HG03342 (cell line): ENCODE measurements around the gene MUSK.
A peak's percentile ranks its signal among the peaks of the same experiment; 100 is the strongest.

ENCODE experiments used
- ATAC-seq: cut with Tn5 transposase; IDR thresholded peaks from one replicate; pipeline ENCODE4 v1.9.1; 2021; ENCODE audit warnings: mild to moderate bottlenecking, moderate library complexity; ENCODE audit not compliant: unreplicated experiment

The MUSK gene

DNA sequence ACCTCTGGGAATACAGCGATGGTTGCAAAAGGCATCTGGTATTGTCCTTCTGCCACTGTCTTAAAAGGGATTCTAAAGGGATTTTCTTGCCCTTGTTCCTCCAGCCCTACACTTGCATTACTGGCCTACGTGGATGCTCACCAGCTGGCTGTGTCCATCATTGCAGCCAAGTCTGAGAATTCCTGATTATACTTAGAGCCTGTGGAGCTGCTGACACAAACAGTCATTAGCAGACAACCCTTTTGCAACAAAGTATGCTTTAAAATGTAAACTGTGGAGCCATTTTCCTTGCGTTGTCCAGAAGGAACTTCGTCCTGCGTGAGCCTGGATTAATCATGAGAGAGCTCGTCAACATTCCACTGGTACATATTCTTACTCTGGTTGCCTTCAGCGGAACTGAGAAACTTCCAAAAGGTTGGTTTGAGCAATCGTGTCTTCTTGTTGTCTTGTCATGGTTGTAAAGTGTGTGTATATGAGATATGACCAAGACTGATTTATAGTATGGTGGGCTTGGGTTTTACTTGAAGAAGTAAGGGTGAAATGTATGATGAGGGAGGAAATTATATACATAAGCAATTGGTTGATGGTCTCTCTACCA lies at the start of gene MUSK:
MUSK (plus strand) TSS at position 222 of the 598 bp plus-strand sequence; CDS start at position 336, 114 bp downstream.
- ATAC-seq: no peak

DNA sequence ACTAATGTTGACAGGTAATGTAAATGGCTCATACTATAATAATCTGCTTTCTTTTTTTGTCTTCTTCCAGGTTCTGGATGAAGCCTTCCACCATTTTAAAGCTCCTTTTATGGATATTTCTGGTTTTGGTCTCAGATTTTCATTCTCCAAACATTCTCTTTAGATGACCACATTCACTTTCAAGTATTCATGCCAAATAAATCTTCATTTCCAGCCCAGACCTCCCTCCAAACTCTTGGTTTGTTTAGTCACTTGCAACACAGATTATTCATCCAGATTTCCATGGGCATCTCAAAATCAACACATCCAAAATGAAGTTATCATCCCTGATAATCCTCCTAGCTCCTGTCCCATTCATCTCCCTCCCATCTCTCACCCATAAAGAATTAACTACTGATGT lies 48.8 kb upstream of the MUSK start:
- ATAC-seq: no peak

DNA sequence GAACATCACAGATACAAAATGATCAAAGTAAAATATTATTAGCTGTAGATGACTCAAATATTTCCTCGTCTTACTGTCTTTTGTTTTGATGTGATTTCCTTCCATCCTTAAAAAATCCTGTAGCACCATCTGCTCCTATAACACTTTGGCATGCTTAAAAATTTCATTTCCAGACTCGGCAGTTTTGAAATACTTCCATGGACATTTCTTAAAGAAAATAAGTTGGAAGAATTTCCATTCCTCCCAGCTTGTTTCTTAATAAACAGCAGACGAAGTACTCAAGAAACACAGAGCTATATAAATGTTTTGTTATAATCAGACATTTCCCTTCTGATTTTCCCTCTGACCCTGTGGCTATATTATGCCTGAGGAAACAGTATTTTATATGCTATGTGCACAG lies 47.9 kb upstream of the MUSK start:
- ATAC-seq: no peak

DNA sequence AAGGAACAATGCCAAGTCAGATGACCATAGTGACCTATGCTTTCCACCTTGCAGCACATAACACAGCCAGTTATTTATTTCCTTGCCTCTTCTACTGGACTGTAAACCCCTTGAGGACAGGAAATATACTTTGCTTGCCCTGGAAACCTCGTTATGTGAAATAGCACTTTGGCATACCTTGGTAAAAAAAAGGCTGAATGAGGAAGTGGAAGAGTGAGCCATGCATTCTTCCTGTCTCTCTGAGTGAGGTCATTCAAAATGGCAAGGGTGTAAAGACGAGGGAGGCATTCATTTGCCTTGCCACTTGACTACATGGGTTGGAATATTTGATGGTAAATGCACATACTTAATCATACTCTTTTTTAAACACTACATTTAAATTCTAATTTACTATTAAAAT lies 46.2 kb upstream of the MUSK start:
- ATAC-seq: no peak

DNA sequence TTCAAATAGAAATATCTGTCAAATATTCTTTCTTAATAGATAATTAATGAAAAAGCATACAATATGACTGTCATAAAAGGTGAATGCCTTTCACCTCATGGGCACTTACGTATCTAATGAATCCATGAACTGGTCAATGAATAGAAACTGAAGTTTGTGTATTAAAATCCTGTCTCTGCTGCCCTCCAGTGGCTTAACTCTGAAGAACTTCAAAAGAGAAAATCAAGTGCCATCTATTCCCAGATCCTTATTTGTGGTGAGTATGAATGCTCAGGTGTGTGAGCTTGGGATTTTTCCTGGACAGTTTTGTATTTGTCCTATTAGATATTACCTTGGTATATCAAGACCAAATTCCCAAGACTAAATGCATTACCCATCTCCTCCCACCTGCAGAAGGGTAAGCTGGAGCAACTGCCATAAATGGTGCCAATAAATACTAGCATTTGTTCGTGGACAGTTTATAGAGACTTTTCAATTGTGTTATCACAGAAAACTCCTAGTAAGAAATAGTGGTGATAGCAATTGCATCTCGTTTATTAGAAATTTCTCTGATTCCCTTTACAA lies 45.0 kb upstream of the MUSK start:
- peak; percentile 36 for ATAC-seq

DNA sequence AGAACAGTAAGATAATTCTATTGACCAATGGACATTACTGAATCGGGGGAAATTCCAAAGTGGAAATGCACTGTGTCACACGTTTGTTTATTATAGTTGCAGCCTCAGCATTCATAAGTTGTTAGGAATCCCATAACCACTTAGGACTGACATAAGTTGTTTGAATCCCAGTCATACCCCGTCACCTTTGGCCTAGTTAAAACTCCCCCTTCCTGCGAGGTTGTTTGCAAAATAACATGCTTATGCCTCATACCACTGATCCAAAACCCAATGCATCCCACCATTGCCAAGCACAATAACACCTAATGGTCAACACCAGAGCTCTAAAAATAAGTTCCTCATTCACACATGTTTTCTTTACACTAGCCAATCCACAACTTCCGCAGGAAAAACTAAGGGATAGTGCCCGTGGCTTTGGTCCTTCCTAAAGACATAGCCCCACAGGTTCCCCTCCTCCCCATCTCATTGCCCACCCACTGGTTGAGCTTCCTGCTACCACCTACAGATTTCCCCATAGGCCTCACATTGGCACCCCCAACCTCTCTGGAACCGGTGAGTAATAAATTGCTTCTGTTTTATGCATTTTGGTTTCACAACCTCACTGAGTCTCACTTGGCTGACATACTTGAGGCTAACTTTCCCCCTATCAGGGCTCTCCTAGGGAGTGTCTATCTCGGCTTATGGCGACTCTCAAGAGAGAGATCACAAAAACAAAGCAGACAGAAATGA lies 42.3 kb upstream of the MUSK start:
- ATAC-seq: peak; percentile 98

DNA sequence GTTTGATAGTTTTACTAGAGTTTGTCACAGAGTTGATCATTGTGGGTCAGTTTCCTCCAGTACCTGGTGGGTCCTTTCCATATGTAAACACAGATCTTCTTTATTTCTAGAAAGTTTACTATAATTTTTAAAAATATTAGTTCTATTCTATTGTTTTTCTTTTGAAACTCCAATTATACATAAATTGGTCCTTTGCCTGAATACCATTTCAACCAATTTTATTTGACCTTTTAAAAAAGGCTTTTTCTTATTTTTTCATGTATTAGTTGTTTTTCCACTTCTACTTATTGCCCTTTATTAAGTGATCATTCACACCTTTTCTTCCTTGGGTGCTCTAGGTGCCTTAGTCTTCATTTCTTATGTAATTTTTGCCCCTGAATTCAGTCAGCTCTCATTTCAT lies 33.0 kb upstream of the MUSK start:
- ATAC-seq: no peak

DNA sequence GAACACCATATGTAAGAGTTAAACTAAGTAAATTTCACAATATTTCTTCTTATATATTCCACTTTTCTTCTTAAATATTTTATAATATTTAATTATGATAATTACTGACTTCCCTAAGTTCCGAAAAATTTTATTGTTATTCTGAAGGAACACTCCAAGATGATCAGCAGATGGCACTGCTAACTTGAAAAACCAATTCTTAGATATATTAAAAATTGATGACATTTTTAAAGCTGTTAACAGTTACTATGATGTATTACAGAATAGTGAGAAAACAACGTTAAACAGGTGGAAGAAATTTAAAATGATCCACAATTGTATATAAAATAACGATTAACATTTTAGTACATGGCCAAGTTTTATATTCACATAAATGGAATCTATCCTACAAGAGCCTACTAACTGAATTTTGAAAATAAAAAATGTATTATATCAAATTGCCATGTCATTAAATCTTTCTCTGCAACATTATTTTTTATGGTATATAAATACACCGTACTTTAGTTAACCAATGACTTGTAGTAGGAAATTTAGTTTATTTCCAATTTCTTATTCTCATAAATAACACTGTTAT lies 30.1 kb upstream of the MUSK start:
- ATAC-seq: no peak

DNA sequence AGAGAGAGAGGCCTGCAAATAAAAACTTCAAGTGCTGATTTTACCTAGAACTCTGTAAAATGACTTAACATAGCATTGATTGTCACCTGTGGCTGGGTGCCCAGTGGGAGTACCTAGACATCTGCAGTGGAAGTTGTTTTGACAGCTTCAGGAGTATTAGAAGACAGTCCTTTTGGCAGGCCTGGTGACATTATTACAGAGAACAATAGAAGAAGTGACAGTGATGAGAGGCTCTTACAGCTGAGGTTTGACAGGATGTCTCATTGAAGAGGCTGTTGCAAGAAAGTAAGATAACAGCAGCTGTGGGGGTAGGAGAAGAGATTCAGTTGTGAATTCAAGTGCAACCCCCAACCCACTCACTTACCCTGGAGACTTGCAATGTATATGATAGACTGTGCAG lies 27.9 kb upstream of the MUSK start:
- ATAC-seq: no peak

DNA sequence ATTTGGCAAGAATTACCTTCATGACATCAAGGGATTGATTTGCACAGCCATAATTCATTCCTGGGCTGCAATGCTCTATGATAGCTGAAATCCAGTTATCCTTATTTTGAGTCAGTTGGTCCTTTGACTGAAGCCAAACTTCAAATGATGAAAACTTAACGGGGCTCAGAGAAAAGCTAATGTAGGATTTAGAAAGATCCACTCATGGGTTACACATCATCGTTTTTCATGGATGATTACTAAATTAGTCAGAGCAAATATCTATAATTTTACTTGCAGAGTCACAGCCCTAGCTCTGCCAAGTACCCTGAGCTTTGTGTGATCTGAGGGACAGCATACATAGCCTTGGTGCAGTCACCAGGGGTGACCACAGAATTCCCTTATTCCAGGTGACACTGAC lies 27.3 kb upstream of the MUSK start:
- ATAC-seq: no peak

DNA sequence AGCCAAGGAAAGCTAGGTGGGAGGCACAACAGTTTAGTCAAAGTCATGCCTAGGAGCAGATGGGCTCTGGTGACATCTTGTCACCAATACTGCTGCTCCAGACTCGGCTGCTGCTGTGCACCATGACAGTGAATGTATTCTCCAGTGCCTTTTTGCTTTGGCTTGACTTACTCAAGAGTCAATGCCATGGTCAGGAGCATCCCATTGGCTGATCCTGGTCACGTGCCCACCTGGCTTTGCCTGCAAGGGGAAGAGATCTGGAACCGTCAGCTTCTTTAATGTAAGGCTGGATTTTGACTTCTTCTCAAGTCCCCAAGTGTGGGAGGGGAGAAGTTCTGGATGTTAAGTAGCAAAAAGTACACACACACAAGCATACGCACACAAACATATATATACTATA lies 19.9 kb upstream of the MUSK start:
- ATAC-seq: no peak

DNA sequence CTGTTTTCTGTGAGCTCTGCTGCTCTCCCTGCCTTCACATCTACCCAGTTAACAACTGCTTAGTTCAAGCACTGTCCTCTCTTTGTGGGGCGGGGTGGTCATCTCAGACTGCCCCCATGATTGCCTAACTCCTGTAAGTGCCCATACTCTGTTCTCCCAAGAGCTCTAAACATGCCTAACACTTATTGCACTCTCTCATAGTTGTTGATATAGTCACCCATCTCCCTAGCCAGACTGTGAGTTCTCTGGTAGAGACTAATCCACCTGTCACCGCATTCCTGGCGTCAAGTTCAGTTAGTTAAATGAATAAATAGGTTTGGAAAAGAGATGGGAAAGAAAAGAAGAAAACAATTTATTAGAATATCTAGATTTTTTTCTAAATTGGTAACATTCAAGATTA lies 18.3 kb upstream of the MUSK start:
- ATAC-seq: no peak

DNA sequence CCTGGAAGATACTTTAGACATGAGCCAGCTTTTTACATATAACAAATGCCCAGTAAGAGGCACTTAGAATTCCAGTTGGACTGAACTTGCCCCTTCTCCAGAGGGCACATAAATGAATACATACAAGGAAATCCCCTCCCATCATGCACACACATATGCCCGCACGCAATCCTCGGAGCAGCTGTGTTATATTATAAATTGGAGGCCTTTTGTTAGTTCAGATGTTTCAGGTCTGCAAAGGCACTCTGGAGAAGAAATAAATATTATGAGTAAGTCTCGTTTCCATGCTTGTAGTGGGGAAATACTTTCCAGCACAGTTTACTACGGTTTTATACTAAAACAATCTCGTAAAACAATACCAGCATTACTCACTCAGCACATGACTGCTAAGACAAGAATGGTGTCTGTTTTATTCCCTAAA lies 17.6 kb upstream of the MUSK start:
- ATAC-seq: no peak

DNA sequence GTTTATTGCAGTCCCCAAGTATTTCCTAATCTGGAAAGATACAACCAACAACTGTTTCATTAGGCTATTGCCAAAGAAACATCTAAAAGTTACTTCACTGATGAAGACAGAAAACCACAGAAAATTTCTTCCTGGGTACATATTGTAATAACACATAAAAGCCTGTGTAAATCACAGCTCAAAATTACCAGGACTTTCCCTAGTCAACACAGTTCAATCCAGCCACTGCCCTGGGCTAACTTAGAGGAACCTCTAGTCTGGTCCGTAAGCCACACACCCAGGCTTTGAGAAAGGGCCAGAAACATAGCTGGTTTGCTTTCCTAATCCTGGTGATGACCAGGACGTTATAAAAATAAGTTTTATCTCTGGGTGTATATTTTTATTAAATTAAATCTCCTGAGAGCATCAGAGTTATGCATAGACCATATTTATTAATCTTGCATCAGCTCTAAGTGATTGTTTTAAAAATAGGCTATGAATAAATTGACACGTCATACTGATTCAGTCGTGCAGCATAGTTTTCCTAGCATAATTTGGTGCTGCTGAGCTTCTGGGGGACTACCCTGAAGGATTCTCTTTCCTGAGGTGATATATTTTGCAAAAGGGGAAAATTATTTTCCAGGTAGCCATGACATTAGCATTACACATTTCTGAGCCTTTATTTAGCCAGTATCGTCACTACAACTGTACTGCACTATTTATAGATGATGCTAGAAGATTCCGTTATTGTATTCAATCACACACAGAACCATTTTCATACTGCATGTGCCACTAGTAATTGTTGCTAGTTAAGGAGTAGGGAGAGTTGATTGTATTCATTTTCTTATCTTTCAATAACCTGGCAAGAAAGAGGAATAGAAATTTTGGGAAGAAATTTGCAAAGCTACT lies 12.6 kb upstream of the MUSK start:
- ATAC-seq: no peak

DNA sequence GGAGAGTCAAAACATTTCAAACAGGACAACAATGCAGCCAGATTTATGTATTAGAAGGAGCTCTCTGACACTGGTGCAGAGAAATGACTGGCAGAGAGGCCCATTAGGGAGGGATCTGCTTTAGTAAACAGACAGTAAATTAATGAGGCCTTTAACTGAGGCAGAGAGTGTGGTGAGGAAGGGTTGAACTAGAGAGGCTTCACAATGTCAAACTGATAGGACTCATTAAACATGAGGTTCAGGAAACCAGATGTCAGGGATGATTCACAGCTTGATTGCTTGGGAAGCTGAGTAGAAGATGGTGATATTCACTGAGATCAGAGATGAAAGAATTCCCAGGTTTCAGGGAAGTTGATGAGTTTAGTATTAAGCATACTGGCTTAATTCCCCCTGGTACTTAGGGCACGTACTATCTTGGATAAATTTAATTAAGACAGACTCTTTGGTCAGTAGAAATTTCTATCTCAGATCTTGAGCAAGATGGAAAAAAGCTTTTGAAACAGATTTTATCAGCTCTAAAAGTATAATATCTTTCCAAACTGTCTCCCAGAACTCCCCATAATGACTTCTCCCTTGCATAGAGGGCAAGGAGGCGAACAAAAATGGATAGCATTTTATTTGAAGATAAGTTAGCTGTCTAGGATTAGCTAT lies 8.6 kb upstream of the MUSK start:
- no peak for ATAC-seq

DNA sequence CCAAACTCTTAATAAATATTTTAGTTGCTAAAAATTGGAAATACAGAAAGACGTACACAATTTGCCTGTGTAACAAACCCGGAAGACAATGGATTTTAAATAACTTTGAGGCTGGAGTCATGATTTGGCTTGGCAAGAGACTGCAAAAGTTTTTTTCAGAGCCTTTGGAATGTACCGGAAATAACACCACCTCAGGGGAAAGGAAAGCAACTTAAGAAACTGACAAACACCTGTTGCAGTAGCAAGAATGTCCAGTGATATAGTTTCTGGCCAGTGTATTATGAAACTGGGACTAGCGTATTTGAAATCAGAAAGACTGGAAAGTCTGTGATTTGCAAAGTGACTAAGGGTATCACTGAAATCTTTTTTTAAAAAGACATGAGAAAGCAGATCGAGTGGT lies 842 bp downstream of the MUSK start:
- no peak for ATAC-seq

DNA sequence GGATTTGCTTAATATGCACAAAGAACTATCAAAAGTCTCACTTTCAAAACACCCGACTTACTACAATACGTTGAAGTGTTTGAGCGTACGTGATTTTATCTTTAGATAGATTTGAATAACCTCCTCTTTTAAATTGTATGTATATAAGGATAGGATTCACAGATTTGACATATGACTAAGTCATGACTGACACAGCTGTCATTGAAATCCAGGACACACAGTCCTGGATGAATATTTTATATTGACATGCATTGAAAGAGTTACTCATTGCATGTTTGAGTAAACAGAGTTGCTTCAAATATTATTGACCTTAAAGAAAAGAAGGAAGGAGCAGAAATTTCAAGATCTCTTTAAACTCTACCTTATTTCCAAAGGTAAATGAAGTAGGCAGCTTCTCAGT lies 3.3 kb downstream of the MUSK start:
- ATAC-seq: no peak

DNA sequence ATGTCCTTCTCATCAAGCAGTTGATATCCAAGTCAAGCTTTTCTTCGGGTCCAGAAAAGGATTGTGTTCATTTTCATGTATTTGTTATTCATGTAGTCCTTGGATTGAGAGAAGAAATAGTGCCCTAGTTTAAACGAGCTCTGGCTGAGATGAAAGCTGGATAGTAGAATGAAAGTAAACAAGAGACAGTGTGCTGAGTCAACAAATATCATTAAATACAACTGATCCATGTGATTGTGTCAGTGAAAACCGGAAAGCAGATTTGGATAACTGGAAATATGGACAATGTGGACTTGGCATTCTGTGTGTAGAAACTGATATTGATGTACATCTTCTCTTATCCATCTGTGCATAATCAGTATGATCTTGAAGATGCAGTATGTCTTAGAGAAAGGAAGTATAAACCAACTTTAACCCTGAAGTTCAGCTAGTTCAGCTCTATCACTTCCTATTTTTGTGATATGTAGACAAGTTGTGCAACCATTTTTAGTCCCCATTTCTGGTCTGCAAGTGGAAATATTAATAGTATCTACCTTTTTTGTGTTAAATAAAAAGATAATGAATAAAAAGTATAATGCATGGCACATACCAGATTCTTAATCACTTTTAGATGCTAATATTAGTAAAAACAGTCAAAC lies 4.4 kb downstream of the MUSK start:
- no peak for ATAC-seq

DNA sequence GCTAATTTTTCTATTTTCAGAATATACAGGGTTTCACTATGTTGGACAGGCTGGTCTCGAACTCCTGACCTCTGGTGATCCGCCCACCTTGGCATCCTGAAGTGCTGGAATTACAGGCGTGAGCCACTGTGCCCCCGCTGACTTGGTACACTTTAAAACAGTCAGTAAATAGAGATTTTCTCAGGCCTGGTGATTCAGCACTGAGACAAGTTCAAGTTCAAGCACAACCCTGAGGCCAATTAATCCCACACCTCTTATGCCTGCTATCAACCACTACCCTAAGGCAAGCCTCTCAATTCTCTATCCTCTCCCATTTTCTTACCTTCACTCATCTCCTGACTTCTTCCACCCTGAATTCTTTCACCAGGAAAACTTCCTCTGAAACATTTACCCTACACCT lies 18.9 kb downstream of the MUSK start:
- ATAC-seq: no peak

DNA sequence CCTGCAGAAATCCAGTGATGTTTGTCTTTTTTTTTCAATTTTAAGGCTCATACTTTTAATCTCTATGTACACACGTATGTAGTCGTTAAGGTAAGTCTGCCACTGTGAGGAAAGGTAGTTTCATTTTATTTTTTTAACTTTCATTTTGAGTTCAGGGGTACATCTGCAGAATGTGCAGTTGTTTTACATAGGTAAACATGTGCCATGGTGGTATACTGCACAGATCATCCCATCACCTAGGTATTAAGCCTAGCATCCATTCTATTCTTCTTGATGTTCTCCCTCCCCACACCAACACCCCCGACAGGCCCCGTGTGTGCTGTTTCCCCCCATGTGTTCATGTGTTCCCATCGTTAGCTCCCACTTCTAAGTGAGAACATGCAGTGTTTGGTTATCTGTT lies 19.7 kb downstream of the MUSK start:
- no peak for ATAC-seq
